ENCODE data around the gene CFAP299.

DNA sequence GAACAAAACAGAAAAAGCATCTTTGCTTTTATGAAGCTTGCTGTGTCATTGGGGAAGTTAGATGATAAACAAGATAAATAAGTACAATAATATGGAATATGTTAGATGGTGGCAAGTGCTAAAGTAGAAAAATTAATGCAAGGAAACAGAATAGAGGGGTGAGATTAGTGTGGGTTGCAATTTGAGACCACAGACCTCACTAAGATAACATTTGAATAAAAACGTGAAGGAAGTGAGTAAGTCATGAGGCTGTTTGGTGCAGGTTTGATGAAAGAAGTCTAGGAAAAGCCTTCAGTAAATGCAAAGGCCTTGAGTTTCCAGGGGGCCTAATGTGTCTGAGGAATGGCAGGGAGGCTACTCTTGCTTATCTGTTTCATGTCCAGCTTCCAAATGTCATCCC lies 102.5 kb downstream of the CFAP299 start:
- TF ChIP-seq, protein P1, sequence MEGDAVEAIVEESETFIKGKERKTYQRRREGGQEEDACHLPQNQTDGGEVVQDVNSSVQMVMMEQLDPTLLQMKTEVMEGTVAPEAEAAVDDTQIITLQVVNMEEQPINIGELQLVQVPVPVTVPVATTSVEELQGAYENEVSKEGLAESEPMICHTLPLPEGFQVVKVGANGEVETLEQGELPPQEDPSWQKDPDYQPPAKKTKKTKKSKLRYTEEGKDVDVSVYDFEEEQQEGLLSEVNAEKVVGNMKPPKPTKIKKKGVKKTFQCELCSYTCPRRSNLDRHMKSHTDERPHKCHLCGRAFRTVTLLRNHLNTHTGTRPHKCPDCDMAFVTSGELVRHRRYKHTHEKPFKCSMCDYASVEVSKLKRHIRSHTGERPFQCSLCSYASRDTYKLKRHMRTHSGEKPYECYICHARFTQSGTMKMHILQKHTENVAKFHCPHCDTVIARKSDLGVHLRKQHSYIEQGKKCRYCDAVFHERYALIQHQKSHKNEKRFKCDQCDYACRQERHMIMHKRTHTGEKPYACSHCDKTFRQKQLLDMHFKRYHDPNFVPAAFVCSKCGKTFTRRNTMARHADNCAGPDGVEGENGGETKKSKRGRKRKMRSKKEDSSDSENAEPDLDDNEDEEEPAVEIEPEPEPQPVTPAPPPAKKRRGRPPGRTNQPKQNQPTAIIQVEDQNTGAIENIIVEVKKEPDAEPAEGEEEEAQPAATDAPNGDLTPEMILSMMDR (conservative IDR thresholded peaks at IDR 0.05; ENCODE audit: low read length), result no peak
- TF ChIP-seq EZH2phosphoT487 (IDR thresholded peaks at IDR 0.05; ENCODE audit: borderline replicate concordance, low read depth, low read length), result no peak
